Lower leg skin (tissue), 3 donors: ENCODE results near the gene RASSF10.

Experiments
- POLR2A ChIP-seq, 2 donors: fragments of 450-650 bp; IDR thresholded peaks; one replicate each; pipeline ENCODE4 v1.6.1; 2016 to 2017; ENCODE audit warnings: antibody characterized with exemption in 2 of 2, mild to moderate bottlenecking in 1 of 2, moderate library complexity in 1 of 2
- TF ChIP-seq, protein P1 (sequence below), 3 donors: fragments of 450-650 bp; IDR thresholded peaks; one replicate each; pipeline ENCODE4 v1.5.1; 2016; ENCODE audit warnings: antibody characterized with exemption in 3 of 3, mild to moderate bottlenecking in 3 of 3, moderate library complexity in 2 of 3

DNA sequence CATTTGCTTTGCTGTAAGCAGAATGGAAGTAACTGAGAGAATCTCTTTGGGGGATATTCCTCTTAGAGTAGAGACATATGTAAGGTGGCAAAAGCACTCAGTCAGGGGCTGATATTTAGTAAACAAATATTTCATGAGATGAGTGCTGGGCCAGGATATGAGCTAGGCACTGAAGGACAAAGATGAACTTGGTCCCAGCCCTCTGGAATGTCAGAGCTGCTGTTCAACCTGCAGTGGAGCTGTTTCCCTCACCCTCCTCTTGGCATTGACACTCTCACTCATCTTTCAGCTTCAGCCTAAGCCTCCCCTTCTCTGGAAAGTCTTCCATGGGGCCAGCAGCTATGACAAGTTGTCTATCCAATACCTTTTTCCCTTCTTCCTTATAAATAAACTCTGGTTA lies 22.2 kb downstream of the RASSF10 start:
- no peak for TF ChIP-seq POLR2A (IDR thresholded peaks at IDR 0.05)
- TF ChIP-seq, protein P1, sequence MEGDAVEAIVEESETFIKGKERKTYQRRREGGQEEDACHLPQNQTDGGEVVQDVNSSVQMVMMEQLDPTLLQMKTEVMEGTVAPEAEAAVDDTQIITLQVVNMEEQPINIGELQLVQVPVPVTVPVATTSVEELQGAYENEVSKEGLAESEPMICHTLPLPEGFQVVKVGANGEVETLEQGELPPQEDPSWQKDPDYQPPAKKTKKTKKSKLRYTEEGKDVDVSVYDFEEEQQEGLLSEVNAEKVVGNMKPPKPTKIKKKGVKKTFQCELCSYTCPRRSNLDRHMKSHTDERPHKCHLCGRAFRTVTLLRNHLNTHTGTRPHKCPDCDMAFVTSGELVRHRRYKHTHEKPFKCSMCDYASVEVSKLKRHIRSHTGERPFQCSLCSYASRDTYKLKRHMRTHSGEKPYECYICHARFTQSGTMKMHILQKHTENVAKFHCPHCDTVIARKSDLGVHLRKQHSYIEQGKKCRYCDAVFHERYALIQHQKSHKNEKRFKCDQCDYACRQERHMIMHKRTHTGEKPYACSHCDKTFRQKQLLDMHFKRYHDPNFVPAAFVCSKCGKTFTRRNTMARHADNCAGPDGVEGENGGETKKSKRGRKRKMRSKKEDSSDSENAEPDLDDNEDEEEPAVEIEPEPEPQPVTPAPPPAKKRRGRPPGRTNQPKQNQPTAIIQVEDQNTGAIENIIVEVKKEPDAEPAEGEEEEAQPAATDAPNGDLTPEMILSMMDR (IDR thresholded peaks at IDR 0.05), result no peak
